Naive thymus-derived CD4-positive, alpha-beta T cell (primary cell): Measurements from ENCODE around the gene SNORC. TPM values are rescaled to one million over a fixed set of nuclear protein-coding genes. Genes with fewer than 3 reads are reported as not detected.
A peak's percentile ranks its signal among the peaks of the same experiment; 100 is the strongest.

ENCODE experiments used
- ATAC-seq: fragments of 150-1000 bp; cut with Tn5 transposase; 2 replicates; pipeline ENCODE4 v1.10.0; 2021; ENCODE audit warnings: mild to moderate bottlenecking, moderate library complexity
- CTCF ChIA-PET: fragments of 350-600 bp; sonication (Branson Sonifier 250); formaldehyde crosslinking; loops from one replicate; lab custom pipeline; 2021; ENCODE audit warnings: antibody characterized with exemption; lab: Charles Lee
- POLR2A ChIA-PET: fragments of 350-600 bp; sonication (Branson Sonifier 250); formaldehyde crosslinking; loops from one replicate; lab custom pipeline; 2021; ENCODE audit warnings: antibody characterized with exemption, inconsistent platforms; lab: Charles Lee
- DNase-seq, 9 donors: peaks; one replicate each; pipeline versions ENCODE4 v3.0.0 to v3.0.0-alpha.2; 2020 to 2022; ENCODE audit warnings: mixed read lengths in 1 of 9
- H3K27ac ChIP-seq: one replicate; pipeline ENCODE4 v1.7.0; 2013; ENCODE audit warnings: mild to moderate bottlenecking, low read depth, low read length, moderate library complexity
- H3K27me3 ChIP-seq, 2 donors: one replicate each; pipeline ENCODE4 v1.7.0; 2013; ENCODE audit warnings: low read length in 2 of 2, mild to moderate bottlenecking in 2 of 2, moderate library complexity in 2 of 2; ENCODE audit not compliant: control insufficient read depth in 2 of 2, insufficient read depth in 2 of 2
- H3K36me3 ChIP-seq, 3 experiments: 1 replicate in 2 of 3; 2 replicates in 1 of 3; pipeline ENCODE4 v1.7.0; 2013; ENCODE audit warnings: low read length in 3 of 3, mild to moderate bottlenecking in 3 of 3, moderate library complexity in 1 of 3; ENCODE audit not compliant: insufficient read depth in 3 of 3, control insufficient read depth in 2 of 3
- H3K4me1 ChIP-seq, 2 donors: one replicate each; pipeline ENCODE4 v1.7.0; 2013; ENCODE audit warnings: low read length in 2 of 2, mild to moderate bottlenecking in 2 of 2, moderate library complexity in 1 of 2; ENCODE audit not compliant: control insufficient read depth in 2 of 2, insufficient read depth in 2 of 2
- H3K4me3 ChIP-seq: 2 replicates; pipeline ENCODE4 v1.7.0; 2013; ENCODE audit warnings: mild to moderate bottlenecking, low read length
- H3K9me3 ChIP-seq, 3 experiments: 1 replicate in 2 of 3; 2 replicates in 1 of 3; pipeline ENCODE4 v1.7.0; 2013; ENCODE audit warnings: low read length in 3 of 3; ENCODE audit not compliant: control insufficient read depth in 2 of 3
- H3K27ac Mint-ChIP-seq, 9 donors: one replicate each; pipeline ENCODE4 v1.8.0; 2020 to 2022; ENCODE audit warnings: mixed read lengths in 9 of 9, mild to moderate bottlenecking in 8 of 9, moderate library complexity in 5 of 9, inconsistent platforms in 2 of 9
- H3K27me3 Mint-ChIP-seq, 5 donors: one replicate each; pipeline ENCODE4 v1.8.0; 2021 to 2022; ENCODE audit warnings: mixed read lengths in 5 of 5, mild to moderate bottlenecking in 1 of 5
- H3K36me3 Mint-ChIP-seq, 5 donors: one replicate each; pipeline ENCODE4 v1.8.0; 2020 to 2022; ENCODE audit warnings: mixed read lengths in 5 of 5, mild to moderate bottlenecking in 3 of 5, inconsistent platforms in 1 of 5
- H3K4me1 Mint-ChIP-seq, 7 donors: one replicate each; pipeline ENCODE4 v1.8.0; 2020 to 2022; ENCODE audit warnings: mixed read lengths in 7 of 7, mild to moderate bottlenecking in 3 of 7, inconsistent platforms in 1 of 7
- H3K4me3 Mint-ChIP-seq, 10 donors: one replicate each; pipeline ENCODE4 v1.8.0; 2020 to 2022; ENCODE audit warnings: mild to moderate bottlenecking in 10 of 10, mixed read lengths in 10 of 10, moderate library complexity in 6 of 10, inconsistent platforms in 2 of 10
- H3K9me3 Mint-ChIP-seq, 11 donors: one replicate each; pipeline ENCODE4 v1.8.0; 2020 to 2022; ENCODE audit warnings: mixed read lengths in 11 of 11, mild to moderate bottlenecking in 4 of 11, inconsistent platforms in 1 of 11, moderate library complexity in 1 of 11
- intact Hi-C, 2 donors: fragments of 100-400 bp; cut with micrococcal nuclease; formaldehyde crosslinking; loops; one replicate each; pipeline ENCODE4 v1.15.1; 2023
- polyA plus RNA-seq, 2 donors: library from polyadenylated mRNA; unstranded; fragments of 300-500 nt; fragmentation: Illumina TruSeq; gene quantifications; one replicate each; pipeline ENCODE4 v1.2.3, GENCODE V29; 2021
- total RNA-seq, 6 experiments: library from RNA in 5 of 6; stranded (reverse) in 5 of 6; gene quantifications; 1 replicate in 5 of 6; 2 replicates in 1 of 6; pipeline ENCODE4 v1.2.3 and lab custom pipeline; 2021 to 2026

SNORC gene
- total and polyA plus RNA-seq, 7 experiments from 2014 or later: 1.2 to 3.6 (median 1.6) TPM; not detected in 2

GRCh38 chr2:232888839-232889529, 18.9 kb downstream of the SNORC start:
- Mint-ChIP-seq H3K9me3 (no peaks in the 10 kb centered on the region), H3K27me3 (peaks cover 0 to 25% (median 16%) of the 10 kb centered on the region in 5 donors), H3K36me3 (no peaks in the 10 kb centered on the region), H3K4me3 (no peak overlapping the region), H3K4me1 (no peaks in the 10 kb centered on the region), H3K27ac (no peak overlapping the region)
- ATAC-seq (no peak), DNase-seq (no peak)
- ChIA-PET POLR2A (no interaction called here), CTCF (no interaction called here)
- Histone ChIP-seq H3K27me3 (no peaks in the 10 kb centered on the region), H3K36me3 (no peaks in the 10 kb centered on the region), H3K9me3 (no peaks in the 10 kb centered on the region), H3K4me3 (no peak overlapping the region), H3K27ac (no peak overlapping the region), H3K4me1 (no peaks in the 10 kb centered on the region)
- intact Hi-C loops: no loop called here

- Mint-ChIP-seq H3K4me3 (no peak overlapping the region), H3K27me3 (peaks cover 0 to 25% (median 16%) of the 10 kb centered on the region in 5 donors), H3K36me3 (no peaks in the 10 kb centered on the region), H3K4me1 (no peaks in the 10 kb centered on the region), H3K27ac (no peak overlapping the region), H3K9me3 (no peaks in the 10 kb centered on the region)
- Histone ChIP-seq H3K9me3 (no peaks in the 10 kb centered on the region), H3K4me1 (no peaks in the 10 kb centered on the region), H3K27ac (no peak overlapping the region), H3K36me3 (no peaks in the 10 kb centered on the region), H3K4me3 (no peak overlapping the region), H3K27me3 (no peaks in the 10 kb centered on the region)
- intact Hi-C loops: no loop called here
- CTCF ChIA-PET: no interaction called here
- POLR2A ChIA-PET: no interaction called here
- no peak for ATAC-seq
- DNase-seq: no peak
Observed at GRCh38 chr2:232889876-232890401, 19.9 kb downstream of the SNORC start.

DNA sequence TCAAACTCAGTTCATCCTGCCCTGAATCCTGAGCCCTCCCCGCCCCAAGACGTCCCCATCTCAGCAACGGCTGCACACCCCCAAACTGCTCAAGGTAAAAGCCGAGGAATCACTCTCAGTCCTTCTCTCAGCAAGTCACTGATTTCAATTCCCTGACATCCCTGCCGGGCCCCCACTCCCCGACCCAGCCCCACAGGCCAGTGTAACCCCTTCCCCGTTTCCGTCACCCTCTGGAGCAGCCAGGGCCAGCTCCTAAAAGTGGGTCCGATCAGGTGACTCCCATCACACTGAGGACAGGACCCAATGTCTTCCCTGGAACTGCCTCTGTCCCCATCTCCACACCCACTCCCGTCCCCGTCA, 20.5 kb downstream of the SNORC start:
- Mint-ChIP-seq H3K9me3 (no peaks in the 10 kb centered on the region), H3K27me3 (peaks cover 0 to 25% (median 16%) of the 10 kb centered on the region in 5 donors), H3K36me3 (no peaks in the 10 kb centered on the region), H3K27ac (no peak overlapping the region), H3K4me1 (no peaks in the 10 kb centered on the region), H3K4me3 (no peak overlapping the region)
- H3K36me3 ChIP-seq: no peaks in the 10 kb centered on the region
- no peaks in the 10 kb centered on the region for H3K4me1 ChIP-seq
- no peak overlapping the region for H3K27ac ChIP-seq
- ChIA-PET POLR2A (no interaction called here), CTCF (no interaction called here)
- no peaks in the 10 kb centered on the region for H3K9me3 ChIP-seq
- DNase-seq (no peak), ATAC-seq (no peak)
- no peaks in the 10 kb centered on the region for H3K27me3 ChIP-seq
- no peak overlapping the region for H3K4me3 ChIP-seq
- intact Hi-C loops: no loop called here

- H3K27me3 ChIP-seq: no peaks in the 10 kb centered on the region
- no peaks in the 10 kb centered on the region for H3K4me1 ChIP-seq
- Mint-ChIP-seq H3K4me1 (peaks cover 0 to under 1% (median 0%) of the 10 kb centered on the region in 7 donors), H3K27me3 (peaks cover 0 to 25% (median 16%) of the 10 kb centered on the region in 5 donors), H3K4me3 (peak overlapping the region in 1 of 10 donors; percentile 23), H3K27ac (no peak overlapping the region), H3K9me3 (no peaks in the 10 kb centered on the region), H3K36me3 (no peaks in the 10 kb centered on the region)
- POLR2A ChIA-PET: no interaction called here
- ATAC-seq (no peak), DNase-seq (no peak)
- no peak overlapping the region for H3K27ac ChIP-seq
- no peaks in the 10 kb centered on the region for H3K36me3 ChIP-seq
- intact Hi-C loops: no loop called here
- H3K9me3 ChIP-seq: no peaks in the 10 kb centered on the region
- CTCF ChIA-PET: no interaction called here
- H3K4me3 ChIP-seq: no peak overlapping the region
Observed at GRCh38 chr2:232890896-232891601, 21.0 kb downstream of the SNORC start.

- ChIA-PET POLR2A (no interaction called here), CTCF (no interaction called here)
- DNase-seq (no peak), ATAC-seq (no peak)
- H3K36me3 ChIP-seq: no peaks in the 10 kb centered on the region
- intact Hi-C loops: no loop called here
- peaks cover 0 to 1% (median 0%) of the 10 kb centered on the region in 7 donors for H3K4me1 Mint-ChIP-seq
- no peak overlapping the region for H3K27ac Mint-ChIP-seq
- H3K4me3 ChIP-seq: no peak overlapping the region
- no peaks in the 10 kb centered on the region for H3K9me3 ChIP-seq
- no peaks in the 10 kb centered on the region for H3K4me1 ChIP-seq
- no peaks in the 10 kb centered on the region for H3K36me3 Mint-ChIP-seq
- H3K4me3 Mint-ChIP-seq: no peak overlapping the region
- H3K27me3 Mint-ChIP-seq: peaks cover 0 to 25% (median 16%) of the 10 kb centered on the region in 5 donors
- no peaks in the 10 kb centered on the region for H3K9me3 Mint-ChIP-seq
- no peak overlapping the region for H3K27ac ChIP-seq
- H3K27me3 ChIP-seq: no peaks in the 10 kb centered on the region
Observed at GRCh38 chr2:232891621-232892071, 21.6 kb downstream of the SNORC start.

GRCh38 chr2:232892221-232892620, 22.2 kb downstream of the SNORC start:
- H3K4me1 ChIP-seq: no peaks in the 10 kb centered on the region
- Mint-ChIP-seq H3K4me1 (peaks cover 0 to 1% (median 0%) of the 10 kb centered on the region in 7 donors), H3K36me3 (no peaks in the 10 kb centered on the region), H3K27ac (no peak overlapping the region), H3K9me3 (no peaks in the 10 kb centered on the region), H3K4me3 (peak overlapping the region in 1 of 10 donors; percentile 40), H3K27me3 (peaks cover 0 to 25% (median 16%) of the 10 kb centered on the region in 5 donors)
- ChIA-PET POLR2A (no interaction called here), CTCF (no interaction called here)
- H3K36me3 ChIP-seq: no peaks in the 10 kb centered on the region
- ATAC-seq: no peak
- no peaks in the 10 kb centered on the region for H3K27me3 ChIP-seq
- H3K27ac ChIP-seq: no peak overlapping the region
- H3K4me3 ChIP-seq: no peak overlapping the region
- H3K9me3 ChIP-seq: no peaks in the 10 kb centered on the region
- intact Hi-C loops: no loop called here
- DNase-seq: no peak
